GM18868 (cell line): ENCODE data around the gene PIP5KL1.

Experiments
- ATAC-seq: cut with Tn5 transposase; IDR thresholded peaks from one replicate; pipeline ENCODE4 v1.9.1; 2021; ENCODE audit warnings: mild to moderate bottlenecking, moderate library complexity; ENCODE audit not compliant: unreplicated experiment

Gene PIP5KL1

DNA sequence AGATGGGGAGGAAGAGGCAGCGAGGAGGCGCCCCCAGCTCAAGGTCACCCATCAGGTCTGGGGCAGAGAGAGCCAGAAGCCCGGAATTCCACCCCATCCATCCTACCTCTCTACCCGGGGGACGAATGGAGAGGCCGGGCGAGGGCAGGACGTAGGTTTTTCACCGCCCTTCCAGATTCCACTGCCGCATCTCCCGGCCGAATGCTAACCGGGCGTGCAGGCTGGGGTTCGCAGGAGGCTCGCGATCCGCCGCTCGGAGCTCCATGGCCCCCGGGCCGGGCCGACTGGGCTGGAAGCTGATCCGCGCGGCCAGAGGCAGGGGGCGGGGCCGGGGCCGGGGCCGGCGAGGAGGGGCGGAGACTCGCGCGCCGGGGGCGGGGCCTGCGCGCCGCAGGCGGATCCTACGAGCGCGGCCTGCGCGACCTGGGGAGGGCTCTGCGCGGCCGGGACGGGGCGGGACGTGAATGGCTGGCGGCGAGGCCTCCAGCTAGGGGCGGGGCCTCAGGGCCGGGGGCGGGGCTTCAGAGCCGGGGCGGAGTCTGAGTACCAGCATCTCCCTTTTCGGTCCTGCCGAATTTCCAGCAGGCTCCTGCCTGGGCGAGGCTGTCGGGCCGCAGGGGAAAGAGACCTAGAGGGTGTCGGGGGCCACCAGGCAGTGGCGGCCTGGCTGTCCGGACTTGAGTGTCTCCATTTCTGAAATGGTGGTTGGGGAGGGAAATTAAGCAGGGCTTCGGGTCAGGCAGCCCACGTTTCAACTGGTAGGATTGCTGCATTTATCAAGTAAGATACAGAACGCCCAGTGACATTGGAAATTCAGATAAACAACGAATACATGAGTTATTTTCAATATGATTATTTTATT is 13.6 kb downstream of the PIP5KL1 start, which contains the start of gene ST6GALNAC4:
TSS of gene ST6GALNAC4 (minus strand) at position 322 of the 862 bp plus-strand sequence. CDS start 622 bp downstream, outside the sequence.
- peak; percentile 71 for ATAC-seq

DNA sequence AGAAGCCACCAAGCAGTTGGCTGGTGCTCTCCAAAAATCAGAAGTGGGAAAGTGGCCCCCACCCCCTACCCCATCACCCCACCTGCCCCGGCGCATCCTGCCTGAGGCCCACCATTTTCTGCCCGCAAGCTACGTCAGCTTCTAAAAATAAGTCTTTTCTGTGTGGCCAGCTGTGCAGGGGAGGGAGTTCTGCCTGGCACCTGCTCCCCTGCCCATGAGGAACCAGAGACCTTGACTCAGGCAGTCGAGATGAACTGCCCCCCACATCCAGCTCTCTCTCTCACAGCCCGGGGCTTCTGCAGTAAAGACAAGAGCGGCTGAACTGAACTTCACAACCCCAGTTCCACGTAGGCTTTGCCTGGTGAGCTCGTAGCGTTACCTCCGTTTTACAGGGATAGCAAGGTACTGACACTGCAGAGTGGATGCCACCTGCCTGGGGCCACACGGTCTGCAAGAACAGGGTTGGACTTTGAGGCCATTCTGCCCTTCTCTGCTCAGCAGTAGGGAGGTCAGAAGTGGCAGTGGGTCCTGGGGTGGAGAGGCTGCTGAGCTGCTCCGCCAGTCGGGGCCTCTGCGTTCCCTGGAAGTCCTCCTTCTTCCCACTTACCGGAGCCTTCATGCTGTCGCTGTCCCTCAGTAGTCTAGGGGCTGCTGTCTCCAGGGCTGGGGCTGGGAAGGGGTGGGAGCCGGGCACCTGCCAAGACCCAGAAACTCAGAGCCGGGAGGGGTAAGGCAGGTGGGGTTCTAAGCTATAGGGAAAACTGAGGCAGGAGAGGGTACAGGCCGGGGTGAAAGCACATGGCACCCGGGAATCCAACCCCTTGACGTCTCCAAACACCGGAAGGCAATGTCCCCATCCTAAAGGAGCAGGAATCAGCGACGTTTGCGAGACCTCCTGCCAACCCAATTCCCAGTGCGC is 14.5 kb downstream of the PIP5KL1 start:
- ATAC-seq = no peak

DNA sequence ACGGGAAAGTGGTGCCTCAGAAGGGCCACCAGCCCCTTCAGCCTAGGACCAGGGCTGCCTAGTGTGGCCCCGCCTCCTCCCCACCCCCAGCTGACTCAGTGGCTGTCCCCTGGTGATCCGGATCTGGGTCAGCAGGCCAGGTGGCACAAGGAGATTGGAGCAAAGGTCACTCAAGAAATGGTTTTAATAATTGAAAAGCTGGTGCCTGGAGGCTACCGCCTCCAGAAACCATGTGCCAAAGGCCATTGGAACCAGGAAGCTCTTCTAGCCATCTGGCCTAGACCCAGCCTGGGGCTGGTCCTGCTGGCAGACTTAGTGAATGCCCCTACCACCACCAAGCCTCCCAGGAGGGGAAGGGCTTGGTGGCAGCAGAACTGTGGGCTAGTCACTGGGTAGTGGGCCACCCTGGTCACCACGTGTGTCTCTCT is 15.2 kb downstream of the PIP5KL1 start:
- ATAC-seq = no peak

DNA sequence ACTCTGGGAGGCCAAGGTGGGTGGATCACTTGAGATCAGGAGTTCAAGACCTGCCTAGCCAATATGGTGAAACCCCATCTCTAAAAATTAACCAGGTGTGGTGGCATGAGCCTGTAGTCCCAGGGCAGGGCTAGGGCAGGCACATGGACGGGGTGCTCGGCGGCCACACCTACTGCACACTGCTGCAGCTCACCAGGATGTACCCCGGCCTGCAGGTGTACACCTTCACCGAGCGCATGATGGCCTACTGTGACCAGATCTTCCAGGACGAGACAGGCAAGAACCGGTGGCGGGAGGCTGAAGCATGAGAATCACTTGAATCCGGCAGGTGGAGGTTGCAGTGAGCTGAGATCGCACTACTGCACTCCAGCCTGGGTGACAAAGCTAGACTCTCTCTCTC is 16.9 kb downstream of the PIP5KL1 start:
- no peak for ATAC-seq

DNA sequence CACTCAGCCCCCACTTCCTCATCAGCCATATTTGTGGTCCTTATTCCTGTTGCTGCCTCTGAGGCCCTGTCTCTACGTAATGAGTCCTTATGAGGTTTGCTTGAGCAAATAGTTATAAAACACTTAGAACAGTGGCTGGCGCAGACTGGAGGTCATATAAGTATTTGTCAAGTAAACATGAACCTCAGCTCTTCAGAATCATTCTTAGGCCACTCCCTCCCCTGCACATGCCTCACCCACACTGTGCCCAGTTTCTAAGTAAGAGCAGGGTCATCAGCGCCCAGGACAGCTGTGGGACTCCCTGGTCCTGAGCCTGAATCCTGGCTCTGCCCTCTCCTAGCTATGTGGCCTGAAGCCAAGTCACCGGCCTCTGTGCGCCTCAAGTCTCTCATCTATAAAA is 17.7 kb downstream of the PIP5KL1 start:
- ATAC-seq = no peak

DNA sequence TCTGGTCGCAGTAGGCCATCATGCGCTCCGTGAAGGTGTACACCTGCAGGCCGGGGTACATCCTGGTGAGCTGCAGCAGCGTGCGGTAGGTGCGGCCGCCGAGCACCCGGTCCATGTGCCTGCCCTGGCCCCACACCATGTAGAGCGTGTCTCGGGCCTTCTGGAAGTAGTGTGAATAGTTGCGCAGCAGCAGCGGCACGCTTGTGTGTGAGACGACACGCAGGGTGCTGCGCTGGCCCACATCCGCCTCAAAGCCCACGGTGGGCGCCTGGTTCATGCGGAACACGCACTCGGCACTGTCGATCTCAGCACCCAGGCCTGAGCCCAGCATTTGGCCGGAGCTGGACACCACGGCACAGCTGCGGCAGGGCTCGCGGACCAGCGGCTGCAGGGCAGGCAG is 18.3 kb downstream of the PIP5KL1 start:
- no peak for ATAC-seq

DNA sequence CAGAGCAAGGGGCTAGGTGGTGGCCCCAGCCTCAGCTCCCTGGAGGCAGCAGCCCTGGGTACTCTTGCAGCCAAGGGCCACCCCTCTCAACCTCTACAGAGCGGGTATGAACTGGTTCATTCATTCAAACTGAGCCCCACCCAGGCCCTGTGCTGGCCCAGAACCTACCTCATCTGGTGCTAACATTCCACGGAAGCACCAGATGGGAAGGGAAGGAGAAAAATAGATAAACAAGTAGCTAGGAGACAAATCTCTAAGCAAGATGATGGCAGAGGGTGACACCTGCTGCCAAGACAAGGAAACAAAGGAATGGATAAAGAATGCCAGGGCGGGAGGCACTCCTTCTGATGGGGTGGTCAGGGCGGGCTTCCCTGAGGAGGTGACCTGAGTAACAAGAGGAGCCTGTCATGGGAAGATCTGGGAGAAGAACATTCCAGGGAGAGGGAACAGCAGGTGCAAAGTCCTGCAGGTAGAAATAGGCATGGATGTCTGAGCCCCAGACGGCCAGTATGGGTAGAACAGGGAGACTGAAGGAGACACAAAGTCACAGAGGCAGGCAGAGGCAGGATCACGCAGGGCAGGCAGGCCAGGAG is 19.9 kb downstream of the PIP5KL1 start:
- no peak for ATAC-seq

DNA sequence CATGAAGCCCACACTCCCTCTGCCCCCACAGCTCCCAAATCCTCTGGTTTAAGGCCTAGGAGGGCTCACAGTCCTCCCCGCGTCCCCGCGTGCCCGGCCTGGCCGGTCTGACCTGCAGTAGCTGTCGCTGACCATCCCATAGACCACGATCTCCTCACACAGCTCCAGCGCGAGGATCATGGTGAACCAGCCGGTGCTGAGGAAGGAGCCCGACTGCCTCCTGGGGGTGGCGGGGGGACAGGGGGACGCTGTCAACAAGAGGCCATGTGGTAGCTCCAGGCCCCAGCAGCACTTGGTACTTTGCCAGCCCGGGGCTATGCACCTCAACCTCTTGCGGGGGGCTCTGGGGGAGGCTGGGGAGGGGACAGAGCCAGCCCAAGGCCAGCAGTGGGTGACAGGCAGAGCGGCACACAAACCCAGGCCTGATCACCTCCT is 20.7 kb downstream of the PIP5KL1 start:
- no peak for ATAC-seq

DNA sequence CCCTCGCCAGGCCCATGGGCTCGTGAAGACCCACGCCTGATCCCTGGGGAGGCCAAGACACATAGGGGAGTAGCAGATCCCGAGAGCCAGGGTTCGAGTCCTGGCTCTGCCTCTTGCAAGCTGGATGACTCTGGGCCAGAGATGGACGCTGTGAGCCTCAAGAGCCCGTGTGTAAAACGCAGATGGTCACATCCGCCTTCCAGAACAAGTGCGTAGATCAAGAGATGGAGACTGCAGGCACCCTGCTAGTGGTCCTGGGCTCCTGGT is 22.0 kb downstream of the PIP5KL1 start:
- ATAC-seq = no peak

DNA sequence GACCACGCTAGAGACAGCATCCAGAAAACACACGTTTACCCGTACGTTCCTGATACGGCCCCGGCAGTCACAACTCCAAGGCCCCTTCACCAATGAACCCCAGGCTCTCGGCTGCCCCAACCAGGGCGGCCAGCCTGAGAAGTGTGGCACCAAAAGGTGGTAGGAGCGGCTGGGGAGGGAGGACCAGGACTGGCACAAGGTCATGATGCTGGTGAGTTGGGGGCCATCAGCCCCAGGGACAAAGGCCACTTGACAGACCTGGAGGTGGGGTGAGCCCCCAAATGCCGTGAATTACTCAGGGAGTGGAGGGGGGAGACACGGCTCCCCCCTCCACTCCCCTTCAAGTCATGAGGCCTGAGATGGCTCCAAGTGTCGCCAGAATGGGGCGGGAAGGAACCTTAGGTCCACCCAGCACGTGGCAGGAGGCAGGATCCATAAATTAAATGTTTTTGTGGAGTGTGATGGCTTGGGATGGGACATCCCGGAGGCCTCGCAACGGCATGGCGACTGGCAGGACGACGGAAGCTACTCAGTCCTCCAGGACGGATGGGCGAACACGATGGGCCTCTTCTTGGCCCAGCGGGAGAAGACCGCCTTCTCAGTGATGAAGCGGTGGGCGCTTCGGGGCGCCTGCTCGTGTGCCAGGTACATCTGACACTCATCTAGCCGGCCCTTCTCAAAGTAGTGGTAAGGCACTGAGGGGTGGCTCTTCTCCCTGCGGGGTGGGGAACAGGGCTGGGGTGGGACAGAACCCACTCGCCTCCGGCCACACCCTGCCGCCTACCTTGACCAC is 22.5 kb downstream of the PIP5KL1 start:
- ATAC-seq = no peak

DNA sequence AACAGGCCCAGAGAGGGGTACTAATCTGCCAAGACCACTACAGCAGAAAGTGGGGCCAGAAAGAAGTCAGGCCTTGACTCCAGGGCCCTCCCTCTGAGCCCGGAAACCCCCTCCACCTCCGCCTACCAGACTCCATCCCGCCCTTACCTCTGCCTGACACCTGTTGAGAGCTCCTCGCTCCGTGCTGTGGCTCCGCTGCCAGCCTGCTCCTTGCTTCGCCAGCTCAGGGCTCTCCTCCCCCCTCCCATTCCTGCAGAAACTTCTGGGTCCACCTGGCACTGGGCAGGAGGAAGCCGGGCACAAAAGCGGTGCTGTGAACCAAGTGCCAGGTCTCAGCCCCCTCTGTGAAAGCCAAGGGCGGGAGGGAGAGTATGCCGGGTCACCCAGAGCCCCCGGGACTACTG is 24.8 kb downstream of the PIP5KL1 start:
- ATAC-seq = no peak

DNA sequence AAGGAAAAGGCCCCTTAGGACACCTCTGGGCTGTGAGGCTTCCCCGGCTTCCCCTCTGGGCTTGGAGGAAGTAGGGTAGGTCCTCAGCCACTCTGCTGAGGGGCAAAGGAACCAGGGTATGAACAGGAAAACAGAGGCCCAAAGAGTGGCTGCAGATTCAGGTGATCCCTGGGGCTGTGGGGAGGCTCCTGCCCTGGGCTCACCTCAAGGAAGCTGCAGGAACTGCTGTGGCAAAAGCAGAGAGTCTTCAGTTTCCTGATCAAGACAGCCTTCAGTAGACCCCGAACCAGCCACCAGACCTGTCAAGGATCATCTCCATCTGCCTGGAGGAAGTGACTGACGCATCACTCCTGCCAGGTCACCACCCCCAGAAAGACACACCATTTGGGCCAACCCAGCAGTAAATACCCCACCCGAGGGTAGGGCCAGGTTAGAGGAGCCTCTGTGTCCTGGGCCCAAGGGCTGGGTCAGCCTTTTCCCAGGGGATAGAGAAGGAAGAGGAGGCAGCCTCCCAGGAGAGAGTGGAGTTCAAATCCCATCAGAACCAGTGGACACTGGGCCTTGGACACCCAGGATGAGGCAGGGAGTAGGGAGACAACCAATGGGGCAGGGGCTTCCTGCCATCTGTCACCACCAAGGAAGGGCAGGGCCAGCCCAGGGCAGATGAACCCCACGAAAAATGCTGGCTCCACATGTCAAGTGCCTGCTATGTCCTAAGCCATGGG is 25.4 kb downstream of the PIP5KL1 start:
- ATAC-seq = no peak

DNA sequence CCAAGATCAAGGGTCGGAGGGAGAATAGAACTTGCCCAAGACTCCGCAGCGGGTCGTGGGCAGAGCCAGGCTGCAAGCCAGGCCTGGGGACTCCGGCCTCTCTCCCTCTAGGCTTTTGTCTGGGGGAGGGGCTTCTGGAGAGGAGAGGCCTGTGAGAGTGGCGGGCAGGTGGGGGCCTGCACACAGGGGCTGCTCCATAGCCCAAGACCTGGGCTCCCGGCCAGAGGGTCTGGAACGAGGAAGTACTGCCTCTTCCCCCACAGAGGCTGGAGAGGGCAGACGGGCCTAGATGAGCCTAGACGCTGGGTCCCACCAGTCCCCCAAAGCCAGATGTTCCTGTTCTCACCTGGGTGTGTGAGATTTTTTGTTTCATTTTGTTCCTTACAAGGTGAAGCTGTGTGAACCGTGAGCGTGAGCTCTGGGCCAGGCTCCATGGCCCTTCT is 26.0 kb downstream of the PIP5KL1 start:
- no peak for ATAC-seq

DNA sequence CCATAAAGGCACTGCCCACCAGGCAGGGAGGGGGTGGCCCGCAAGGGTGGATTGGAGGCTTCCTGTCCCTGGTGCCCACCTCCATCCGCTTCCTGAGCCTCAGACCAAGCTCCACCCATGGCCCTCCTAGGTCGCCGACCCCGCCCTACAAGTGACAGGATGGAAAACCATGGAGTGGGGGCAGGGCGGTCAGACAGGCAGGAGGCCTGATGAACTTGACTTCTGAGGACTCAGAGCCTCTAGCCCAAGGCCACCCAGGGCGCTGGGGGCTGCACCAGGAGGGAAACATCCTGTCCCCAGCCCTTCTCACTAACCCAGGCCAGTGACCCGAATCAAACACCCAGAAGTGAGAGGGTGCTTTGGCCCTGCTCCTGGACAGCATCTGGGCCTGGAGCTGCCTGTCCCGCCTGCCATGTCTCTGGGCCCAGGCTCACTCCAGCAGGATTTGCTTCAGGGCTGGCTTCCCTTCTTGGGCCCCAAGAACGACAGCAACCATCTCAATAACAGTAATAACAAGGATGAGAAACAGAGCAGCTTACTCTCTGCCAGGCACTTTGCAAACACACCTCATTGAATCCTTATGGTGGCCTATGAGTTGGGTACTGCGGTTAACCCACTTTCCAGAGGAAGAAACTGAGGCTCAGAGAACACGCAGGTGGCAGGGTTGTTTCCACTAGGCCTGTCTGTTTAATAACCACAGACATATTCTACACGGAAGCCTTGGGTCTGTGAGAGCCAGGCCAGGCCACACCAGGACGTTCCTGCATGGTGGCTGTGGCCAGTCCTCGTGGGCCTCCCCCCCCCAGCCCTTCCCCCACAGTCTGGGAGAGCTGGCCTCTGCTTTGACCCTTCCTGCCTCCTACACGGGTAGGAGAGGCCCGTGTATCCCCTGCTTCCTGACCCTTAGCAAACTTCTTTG is 26.8 kb downstream of the PIP5KL1 start:
- ATAC-seq = no peak

DNA sequence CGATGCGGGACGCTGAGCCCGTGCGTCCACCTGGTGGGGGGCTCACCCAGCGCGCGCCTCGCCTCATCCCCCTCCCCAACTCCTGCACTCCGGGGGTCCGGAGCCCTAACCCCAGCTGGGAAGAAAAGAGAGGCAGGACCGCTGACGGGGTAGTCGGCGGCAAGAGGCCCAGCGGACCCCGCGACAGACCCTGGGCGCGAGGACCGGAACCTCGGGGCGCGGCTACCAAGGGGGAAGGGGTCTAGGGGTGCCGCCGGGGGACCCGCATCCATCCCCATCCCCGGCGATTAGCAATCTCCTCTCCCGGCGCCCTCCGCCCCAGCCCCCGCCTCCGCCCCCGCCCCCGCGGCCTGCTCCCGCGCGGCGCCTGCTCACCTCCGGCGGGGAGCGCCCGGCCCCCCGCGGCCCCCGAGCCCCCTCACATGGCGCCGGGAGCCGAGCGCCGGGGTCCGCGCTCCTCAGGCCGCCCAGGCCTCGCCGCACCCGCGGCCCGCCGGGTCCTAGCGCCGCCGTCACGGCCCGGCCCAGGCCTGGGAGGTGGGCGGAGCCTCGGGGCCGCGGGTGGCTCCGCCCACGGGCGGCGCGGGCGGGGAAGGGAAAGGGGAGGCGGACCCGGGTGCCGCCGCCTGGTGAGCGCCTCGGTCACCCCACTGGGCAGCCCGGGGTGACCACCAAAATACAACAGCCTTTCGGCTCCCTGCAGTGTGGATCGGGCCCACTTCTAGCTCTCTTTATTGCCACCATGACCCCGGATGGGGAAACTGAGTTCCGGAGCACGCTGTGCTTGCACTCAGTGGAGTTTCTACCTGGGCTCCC is 31.2 kb downstream of the PIP5KL1 start, which contains the start of gene ST6GALNAC6:
TSS of gene ST6GALNAC6 (minus strand) at position 476 of the 816 bp plus-strand sequence. CDS start 1,622 bp downstream, outside the sequence.
- peak; percentile 76 for ATAC-seq

DNA sequence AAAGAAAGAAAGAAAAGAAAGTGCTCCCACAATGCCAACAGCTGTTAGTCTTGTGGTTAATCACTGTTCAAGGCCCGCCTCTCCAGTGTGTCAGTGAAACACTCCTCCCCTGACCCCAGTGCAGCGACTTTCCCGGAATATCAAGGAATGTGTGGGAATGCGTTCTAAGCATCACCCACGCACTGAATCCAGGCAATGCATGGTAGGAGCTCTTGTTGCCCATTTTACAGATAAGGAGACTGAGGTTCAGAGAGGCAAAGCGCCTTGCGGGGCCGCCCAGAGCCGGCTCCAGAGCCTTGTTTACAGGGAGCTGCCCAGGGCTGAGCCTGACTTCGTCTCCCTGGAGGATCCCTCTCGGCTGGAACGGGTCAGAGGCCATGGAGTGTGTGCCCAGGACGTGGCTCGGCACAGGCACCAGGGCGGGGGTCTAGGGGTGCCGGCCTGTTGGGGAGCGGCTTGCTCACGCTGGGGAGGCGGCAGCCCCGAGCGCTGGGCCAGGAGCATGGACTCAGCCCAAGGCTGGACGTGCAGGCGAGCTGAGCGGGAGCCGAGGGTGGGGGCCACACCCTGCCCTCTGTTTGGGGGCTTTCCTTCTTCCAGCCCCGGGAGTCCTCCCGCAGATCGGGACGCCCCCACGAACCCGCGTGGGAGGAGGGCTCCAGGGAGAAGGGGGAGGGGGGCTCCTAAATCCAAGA is 32.0 kb downstream of the PIP5KL1 start:
- ATAC-seq = peak; percentile 9

DNA sequence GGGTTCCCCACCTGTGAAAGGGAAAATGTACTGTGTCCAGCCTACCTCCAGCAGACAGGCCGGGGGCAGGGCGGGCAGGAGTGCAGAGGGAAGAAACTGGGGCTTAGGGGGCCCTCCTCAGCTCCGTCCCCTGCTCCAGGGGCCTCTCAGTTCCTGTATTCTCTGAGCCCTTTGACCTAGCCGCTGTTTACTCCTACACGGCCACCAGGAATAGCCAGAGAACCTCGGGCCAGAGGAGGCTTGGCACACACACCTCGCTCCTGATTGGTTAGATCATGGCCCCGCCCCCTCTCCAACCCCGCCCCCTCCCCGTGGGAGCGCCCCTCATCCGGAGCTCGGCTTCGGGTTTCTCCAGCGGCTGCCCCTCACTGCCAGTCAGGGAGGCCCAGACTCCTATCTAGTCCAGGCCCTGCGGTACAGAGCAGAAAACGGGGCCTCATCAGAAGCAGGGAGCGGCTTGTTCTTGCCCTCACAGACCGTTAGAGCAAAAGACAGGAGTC is 33.3 kb downstream of the PIP5KL1 start:
- no peak for ATAC-seq
